ENCODE data around the gene EXOC4. TPM values are rescaled to one million over a fixed set of nuclear protein-coding genes. Genes with fewer than 3 reads are reported as not detected.

Gene EXOC4
- total and polyA plus RNA-seq, 2 donors (not counting 3 experiments of a cell fraction or from before 2014, with no cell fraction given): 20.3 to 73.1 TPM

DNA sequence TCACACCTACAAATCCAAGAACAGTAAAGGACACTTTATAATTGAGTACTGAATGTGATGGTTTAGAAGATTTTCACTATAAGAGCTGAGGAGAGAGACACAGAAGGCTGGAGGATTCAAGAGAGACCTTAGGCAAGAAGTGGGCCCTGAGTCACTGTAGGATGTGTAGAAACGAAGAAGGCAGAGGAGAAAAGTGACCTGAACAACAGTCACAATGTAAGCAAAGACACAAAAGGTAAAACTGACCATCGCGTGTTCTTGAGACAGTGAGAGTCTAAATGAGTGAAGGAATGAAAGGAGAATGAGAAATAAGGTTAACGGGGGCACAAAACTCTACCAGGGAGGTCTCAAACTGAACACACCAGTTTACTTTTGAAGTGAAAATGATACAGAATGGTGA is 576.0 kb downstream of the EXOC4 start:
- H3K9ac ChIP-seq (replicated peaks; ENCODE audit: extremely low read depth, insufficient read depth, low read length): no peak overlapping the region
- ChIA-PET POLR2A (no interaction called here), CTCF (interaction anchor here (1.5 to 1.6 kb wide), 2 partner anchors 9 to 15 kb away, joined by 4 read pairs; no protein-coding TSS in a partner anchor)
- no TSS peak for BruUV-seq (replicated peaks)
- intact Hi-C loops (cut with micrococcal nuclease): no loop called here
- no peaks in the 10 kb centered on the region for H3K4me1 ChIP-seq (ENCODE audit: control insufficient read depth, extremely low read depth, insufficient read depth, low read length)
- DNase-seq (ENCODE audit: low read depth, low spot score) (no peak), FAIRE-seq (no peak)
- H3K27ac ChIP-seq (ENCODE audit: insufficient read depth, low read depth, low read length): no peak overlapping the region
- dilution Hi-C loops (cut with MboI; ENCODE audit: extremely low pct_ligation_motif_present, low sequenced_read_pairs): no loop called here
- no peaks in the 10 kb centered on the region for H3K9me3 ChIP-seq (replicated peaks; ENCODE audit: control insufficient read depth, insufficient read depth, low read length)
- no peak overlapping the region for H3K4me3 ChIP-seq (replicated peaks in 1 of 3; ENCODE audit: insufficient read depth in 1 of 3, low read depth in 1 of 3, low read length in 3 of 3)
- no peaks in the 10 kb centered on the region for H3K36me3 ChIP-seq (ENCODE audit: control insufficient read depth in 2 of 2, extremely low read depth in 1 of 2, insufficient read depth in 2 of 2, low read length in 2 of 2)
- H4K20me1 ChIP-seq (replicated peaks; ENCODE audit: control insufficient read depth, extremely low read depth, insufficient read depth, low read length): no peaks in the 10 kb centered on the region
- TF ChIP-seq GATA2 (IDR thresholded peaks at IDR 0.05; ENCODE audit: insufficient read depth, insufficient read length, low read depth, low read length) (no peak), MYC (IDR thresholded peaks at IDR 0.05; ENCODE audit: low read depth, low read length) (no peak), FOS (IDR thresholded peaks at IDR 0.05; ENCODE audit: borderline replicate concordance, insufficient read depth, low read length) (no peak), CTCF (IDR thresholded peaks at IDR 0.05; ENCODE audit: extremely low read depth in 1 of 2, insufficient read depth in 1 of 2, low read depth in 1 of 2, low read length in 2 of 2) (no peak), POLR2A (IDR thresholded peaks at IDR 0.05; ENCODE audit: low read depth, low read length) (no peak), EZH2 (IDR thresholded peaks at IDR 0.05; ENCODE audit: borderline replicate concordance, low read depth, low read length, severe bottlenecking) (no peak), JUN (IDR thresholded peaks at IDR 0.05; ENCODE audit: borderline replicate concordance, insufficient read depth, insufficient read length, low read depth) (no peak), POLR2AphosphoS5 (IDR thresholded peaks at IDR 0.05; ENCODE audit: insufficient read depth, low read depth, low read length) (no peak), MAX (IDR thresholded peaks at IDR 0.05; ENCODE audit: insufficient read depth, insufficient read length) (no peak)
- H3K27me3 ChIP-seq (ENCODE audit: control insufficient read depth in 2 of 2, insufficient read depth in 2 of 2, low read length in 2 of 2): no peaks in the 10 kb centered on the region
- H3K79me2 ChIP-seq (ENCODE audit: control insufficient read depth, insufficient read depth, low read length): no peaks in the 10 kb centered on the region
- no peak overlapping the region for H2AFZ ChIP-seq (ENCODE audit: low read depth, low read length)
- no peaks in the 10 kb centered on the region for H3K9me1 ChIP-seq (replicated peaks; ENCODE audit: control insufficient read depth, extremely low read depth, insufficient read depth, low read length)
- no peak overlapping the region for H3K4me2 ChIP-seq (ENCODE audit: insufficient read depth, low read length)
